HEK293 (cell line): Measurements from ENCODE around the gene CREM.
A peak's percentile ranks its signal among the peaks of the same experiment; 100 is the strongest.

Experiments
- CTCF ChIA-PET: fragments of 350-600 bp; formaldehyde crosslinking; extraction: SDS; loops from one replicate; lab custom pipeline; 2021; ENCODE audit warnings: antibody characterized with exemption; lab: Yijun Ruan, JAX
- POLR2A ChIA-PET: fragments of 300-600 bp; formaldehyde crosslinking; extraction: SDS; loops from one replicate; lab custom pipeline; 2020; ENCODE audit warnings: antibody characterized with exemption, inconsistent platforms; lab: Yijun Ruan, JAX
- H3K27ac ChIP-seq: fragments of 200-500 bp; sonication (Bioruptor generic); 2 replicates; pipeline ENCODE4 v1.5.1; 2014; ENCODE audit warnings: low read depth, low read length, control low read depth, inconsistent platforms; ENCODE audit errors: extremely low read depth
- H3K36me3 ChIP-seq, 2 experiments: fragments of 200-500 bp in 1 of 2; sonication (Bioruptor generic) in 1 of 2; 1 replicate in 1 of 2; 2 replicates in 1 of 2; pipeline ENCODE4 v1.5.1; 2014 to 2017; ENCODE audit warnings: inconsistent platforms in 2 of 2, low read length in 2 of 2; ENCODE audit not compliant: control insufficient read depth in 2 of 2, insufficient read depth in 1 of 2
- H3K4me1 ChIP-seq: fragments of 200-500 bp; sonication (Bioruptor generic); 2 replicates; pipeline ENCODE4 v1.5.1; 2014; ENCODE audit warnings: mild to moderate bottlenecking, low read length, inconsistent platforms; ENCODE audit not compliant: control insufficient read depth, insufficient read depth
- H3K4me3 ChIP-seq: 2 replicates; pipeline ENCODE4 v1.5.1; 2011; ENCODE audit warnings: low read depth, mild to moderate bottlenecking, control low read depth, low read length, moderate library complexity
- H3K9me3 ChIP-seq: fragments of 200-500 bp; sonication (Bioruptor generic); 2 replicates; pipeline ENCODE4 v1.5.1; 2014; ENCODE audit warnings: low read depth, low read length, inconsistent platforms; ENCODE audit not compliant: control insufficient read depth, insufficient read depth
- EGR2 ChIP-seq: fragments of 450-650 bp; formaldehyde crosslinking; IDR thresholded peaks from 2 replicates; pipeline ENCODE4 v1.5.1; 2016; ENCODE audit warnings: low read depth, missing biosample characterization, missing genetic modification characterization
- IKZF3 ChIP-seq: fragments of 450-650 bp; IDR thresholded peaks from 2 replicates; pipeline ENCODE4 v1.5.0; 2018; ENCODE audit warnings: missing biosample characterization, mild to moderate bottlenecking, missing genetic modification characterization, moderate library complexity
- KLF9 ChIP-seq: fragments of 450-650 bp; formaldehyde crosslinking; IDR thresholded peaks from 2 replicates; pipeline ENCODE4 v1.5.1; 2016; ENCODE audit warnings: missing biosample characterization, missing genetic modification characterization, low read depth
- RBAK ChIP-seq: fragments of 450-650 bp; formaldehyde crosslinking; IDR thresholded peaks from 2 replicates; pipeline ENCODE4 v1.5.1; 2016; ENCODE audit warnings: missing biosample characterization, missing genetic modification characterization
- SCRT2 ChIP-seq: fragments of 450-650 bp; formaldehyde crosslinking; IDR thresholded peaks from 2 replicates; pipeline ENCODE4 v1.5.1; 2016; ENCODE audit warnings: missing biosample characterization, missing genetic modification characterization
- TCF7L2 ChIP-seq: IDR thresholded peaks from 2 replicates; pipeline ENCODE4 v1.6.1; 2011; ENCODE audit warnings: low read depth, mild to moderate bottlenecking, inconsistent platforms, low read length, moderate library complexity, borderline replicate concordance
- WT1 ChIP-seq: fragments of 450-650 bp; formaldehyde crosslinking; IDR thresholded peaks from 2 replicates; pipeline ENCODE4 v1.5.1; 2016; ENCODE audit warnings: missing biosample characterization, missing genetic modification characterization
- ZBTB17 ChIP-seq: fragments of 450-650 bp; formaldehyde crosslinking; IDR thresholded peaks from 2 replicates; pipeline ENCODE4 v1.5.1; 2016; ENCODE audit warnings: missing biosample characterization, missing genetic modification characterization
- ZBTB7A ChIP-seq: fragments of 450-650 bp; formaldehyde crosslinking; IDR thresholded peaks from 2 replicates; pipeline ENCODE4 v1.5.1; 2016; ENCODE audit warnings: low read depth, missing biosample characterization, missing genetic modification characterization
- ZFHX2 ChIP-seq: fragments of 450-650 bp; formaldehyde crosslinking; conservative IDR thresholded peaks from 2 replicates; pipeline ENCODE4 v1.5.1; 2016; ENCODE audit warnings: missing biosample characterization, missing genetic modification characterization
- ZNF211 ChIP-seq: fragments of 450-650 bp; formaldehyde crosslinking; IDR thresholded peaks from 2 replicates; pipeline ENCODE4 v1.5.1; 2016; ENCODE audit warnings: low read depth, missing biosample characterization, missing genetic modification characterization
- ZNF23 ChIP-seq: fragments of 450-650 bp; formaldehyde crosslinking; IDR thresholded peaks from 2 replicates; pipeline ENCODE4 v1.5.1; 2016; ENCODE audit warnings: missing biosample characterization, missing genetic modification characterization, borderline replicate concordance
- ZNF37A ChIP-seq: fragments of 450-650 bp; IDR thresholded peaks from 2 replicates; pipeline ENCODE4 v1.5.1; 2018; ENCODE audit warnings: missing biosample characterization, missing genetic modification characterization
- ZNF558 ChIP-seq: fragments of 450-650 bp; formaldehyde crosslinking; IDR thresholded peaks from 2 replicates; pipeline ENCODE4 v1.5.1; 2016; ENCODE audit warnings: missing biosample characterization, missing genetic modification characterization
- ZNF585B ChIP-seq: fragments of 450-650 bp; formaldehyde crosslinking; IDR thresholded peaks from 2 replicates; pipeline ENCODE4 v1.5.1; 2016; ENCODE audit warnings: missing biosample characterization, missing genetic modification characterization
- ZNF670 ChIP-seq: fragments of 450-650 bp; formaldehyde crosslinking; IDR thresholded peaks from 2 replicates; pipeline ENCODE4 v1.5.1; 2016; ENCODE audit warnings: missing biosample characterization, missing genetic modification characterization, low read depth
- ZNF792 ChIP-seq: fragments of 450-650 bp; formaldehyde crosslinking; IDR thresholded peaks from 2 replicates; pipeline ENCODE4 v1.5.1; 2016; ENCODE audit warnings: missing biosample characterization, missing genetic modification characterization
- TF ChIP-seq, protein P1 (sequence below): fragments of 450-650 bp; formaldehyde crosslinking; IDR thresholded peaks from 2 replicates; pipeline ENCODE4 v1.5.1; 2016; ENCODE audit warnings: missing biosample characterization, missing genetic modification characterization, low read depth
- TF ChIP-seq, protein P2 (sequence below): fragments of 450-650 bp; formaldehyde crosslinking; IDR thresholded peaks from 2 replicates; pipeline ENCODE4 v1.5.1; 2016; ENCODE audit warnings: missing biosample characterization, missing genetic modification characterization
- TF ChIP-seq, protein P3 (sequence below): fragments of 450-650 bp; formaldehyde crosslinking; conservative IDR thresholded peaks from 2 replicates; pipeline ENCODE4 v1.5.1; 2016; ENCODE audit warnings: low read depth, missing biosample characterization, missing genetic modification characterization
- TF ChIP-seq, protein P4 (sequence below): fragments of 450-650 bp; formaldehyde crosslinking; IDR thresholded peaks from 2 replicates; pipeline ENCODE4; 2016; ENCODE audit warnings: missing biosample characterization, missing genetic modification characterization

CREM gene

DNA sequence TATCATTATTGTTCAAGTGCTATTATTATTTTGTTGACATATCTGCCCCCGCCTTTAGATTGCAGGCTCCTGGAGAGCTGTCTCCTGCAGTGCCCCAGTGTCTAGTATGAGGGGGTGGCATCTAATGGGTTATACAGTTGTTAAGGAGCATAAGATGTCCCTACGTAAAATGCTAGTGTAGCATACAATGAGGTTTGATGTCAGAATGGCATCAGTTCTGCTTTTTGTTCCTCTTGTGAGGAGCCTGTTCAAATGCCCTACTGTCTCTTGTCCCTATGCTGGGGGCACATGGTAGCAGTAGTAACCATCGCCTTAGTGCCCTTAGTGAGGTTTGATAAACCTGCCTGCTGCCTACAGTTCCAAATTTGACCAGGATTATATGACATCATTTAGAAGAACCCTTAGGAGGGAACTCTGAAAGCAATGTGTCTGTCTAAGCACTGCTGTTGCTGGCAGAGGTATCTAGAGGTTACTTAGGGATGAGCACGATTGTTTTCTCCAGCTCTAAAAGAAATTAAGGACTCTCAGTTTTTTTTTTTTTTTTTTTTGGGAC lies 9.7 kb downstream of the CREM start:
- no peaks in the 10 kb centered on the region for H3K9me3 ChIP-seq
- H3K36me3 ChIP-seq, result no peaks in the 10 kb centered on the region
- CTCF ChIA-PET, result interaction anchor here (1.2 to 1.8 kb wide), 2 partner anchors 10 to 24 kb away, joined by 3 to 4 read pairs; no protein-coding TSS in a partner anchor
- POLR2A ChIA-PET, result interaction anchor here (0.6 kb wide), 2 partner anchors 10 to 234 kb away, joined by 3 to 4 read pairs; partner anchors contain the start of gene CREM
- TF ChIP-seq, protein P1, sequence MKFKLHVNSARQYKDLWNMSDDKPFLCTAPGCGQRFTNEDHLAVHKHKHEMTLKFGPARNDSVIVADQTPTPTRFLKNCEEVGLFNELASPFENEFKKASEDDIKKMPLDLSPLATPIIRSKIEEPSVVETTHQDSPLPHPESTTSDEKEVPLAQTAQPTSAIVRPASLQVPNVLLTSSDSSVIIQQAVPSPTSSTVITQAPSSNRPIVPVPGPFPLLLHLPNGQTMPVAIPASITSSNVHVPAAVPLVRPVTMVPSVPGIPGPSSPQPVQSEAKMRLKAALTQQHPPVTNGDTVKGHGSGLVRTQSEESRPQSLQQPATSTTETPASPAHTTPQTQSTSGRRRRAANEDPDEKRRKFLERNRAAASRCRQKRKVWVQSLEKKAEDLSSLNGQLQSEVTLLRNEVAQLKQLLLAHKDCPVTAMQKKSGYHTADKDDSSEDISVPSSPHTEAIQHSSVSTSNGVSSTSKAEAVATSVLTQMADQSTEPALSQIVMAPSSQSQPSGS (tag by site-specific recombination), result peak; percentile 64; the same call in 1 of the 2 replicates
- TF ChIP-seq ZFHX2 (0 out of 2 replicates have a peak, but pooled peaks have one; percentile 14), EGR2 (tag by site-specific recombination) (peak; percentile 33; the same call in 1 of the 2 replicates)
- TF ChIP-seq, protein P2, sequence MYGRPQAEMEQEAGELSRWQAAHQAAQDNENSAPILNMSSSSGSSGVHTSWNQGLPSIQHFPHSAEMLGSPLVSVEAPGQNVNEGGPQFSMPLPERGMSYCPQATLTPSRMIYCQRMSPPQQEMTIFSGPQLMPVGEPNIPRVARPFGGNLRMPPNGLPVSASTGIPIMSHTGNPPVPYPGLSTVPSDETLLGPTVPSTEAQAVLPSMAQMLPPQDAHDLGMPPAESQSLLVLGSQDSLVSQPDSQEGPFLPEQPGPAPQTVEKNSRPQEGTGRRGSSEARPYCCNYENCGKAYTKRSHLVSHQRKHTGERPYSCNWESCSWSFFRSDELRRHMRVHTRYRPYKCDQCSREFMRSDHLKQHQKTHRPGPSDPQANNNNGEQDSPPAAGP (tag by site-specific recombination), result no peak
- no peak overlapping the region for H3K27ac ChIP-seq
- no peak overlapping the region for H3K4me3 ChIP-seq
- peaks cover 11% of the 10 kb centered on the region for H3K4me1 ChIP-seq

DNA sequence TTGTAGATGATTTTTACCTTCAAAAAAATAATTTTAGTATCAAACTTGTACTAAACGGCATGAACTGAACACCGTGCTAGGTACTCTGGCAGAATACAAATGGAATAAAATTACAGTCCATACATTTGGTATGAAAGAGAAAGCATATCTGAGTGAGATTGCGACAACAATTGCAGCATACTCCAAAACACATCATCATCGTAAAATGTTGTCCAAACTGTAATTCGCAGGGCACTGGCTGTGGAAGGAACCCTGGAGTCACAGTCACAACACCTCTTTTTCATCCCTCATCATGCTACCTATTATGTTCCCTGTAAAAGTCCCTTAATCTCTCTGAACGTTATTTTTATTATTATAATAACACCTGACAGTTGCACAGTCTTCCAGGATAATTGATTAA lies 13.5 kb downstream of the CREM start:
- CTCF ChIA-PET, result no interaction called here
- TF ChIP-seq ZNF558 (tag by site-specific recombination) (no peak), ZNF585B (tag by site-specific recombination) (no peak), IKZF3 (tag by site-specific recombination) (no peak), ZNF23 (tag by site-specific recombination) (no peak), TCF7L2 (no peak), KLF9 (tag by site-specific recombination) (no peak), RBAK (tag by site-specific recombination) (no peak), ZBTB17 (tag by site-specific recombination) (no peak), ZNF792 (tag by site-specific recombination) (no peak), ZBTB7A (tag by site-specific recombination) (no peak), WT1 (no peak), ZNF670 (tag by site-specific recombination) (no peak), ZNF37A (no peak), ZNF211 (tag by site-specific recombination) (no peak), SCRT2 (tag by site-specific recombination) (no peak)
- TF ChIP-seq, protein P2 (tag by site-specific recombination), result no peak
- TF ChIP-seq, protein P3, sequence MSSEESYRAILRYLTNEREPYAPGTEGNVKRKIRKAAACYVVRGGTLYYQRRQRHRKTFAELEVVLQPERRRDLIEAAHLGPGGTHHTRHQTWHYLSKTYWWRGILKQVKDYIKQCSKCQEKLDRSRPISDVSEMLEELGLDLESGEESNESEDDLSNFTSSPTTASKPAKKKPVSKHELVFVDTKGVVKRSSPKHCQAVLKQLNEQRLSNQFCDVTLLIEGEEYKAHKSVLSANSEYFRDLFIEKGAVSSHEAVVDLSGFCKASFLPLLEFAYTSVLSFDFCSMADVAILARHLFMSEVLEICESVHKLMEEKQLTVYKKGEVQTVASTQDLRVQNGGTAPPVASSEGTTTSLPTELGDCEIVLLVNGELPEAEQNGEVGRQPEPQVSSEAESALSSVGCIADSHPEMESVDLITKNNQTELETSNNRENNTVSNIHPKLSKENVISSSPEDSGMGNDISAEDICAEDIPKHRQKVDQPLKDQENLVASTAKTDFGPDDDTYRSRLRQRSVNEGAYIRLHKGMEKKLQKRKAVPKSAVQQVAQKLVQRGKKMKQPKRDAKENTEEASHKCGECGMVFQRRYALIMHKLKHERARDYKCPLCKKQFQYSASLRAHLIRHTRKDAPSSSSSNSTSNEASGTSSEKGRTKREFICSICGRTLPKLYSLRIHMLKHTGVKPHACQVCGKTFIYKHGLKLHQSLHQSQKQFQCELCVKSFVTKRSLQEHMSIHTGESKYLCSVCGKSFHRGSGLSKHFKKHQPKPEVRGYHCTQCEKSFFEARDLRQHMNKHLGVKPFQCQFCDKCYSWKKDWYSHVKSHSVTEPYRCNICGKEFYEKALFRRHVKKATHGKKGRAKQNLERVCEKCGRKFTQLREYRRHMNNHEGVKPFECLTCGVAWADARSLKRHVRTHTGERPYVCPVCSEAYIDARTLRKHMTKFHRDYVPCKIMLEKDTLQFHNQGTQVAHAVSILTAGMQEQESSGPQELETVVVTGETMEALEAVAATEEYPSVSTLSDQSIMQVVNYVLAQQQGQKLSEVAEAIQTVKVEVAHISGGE (tag by site-specific recombination), result no peak
- TF ChIP-seq, protein P4, sequence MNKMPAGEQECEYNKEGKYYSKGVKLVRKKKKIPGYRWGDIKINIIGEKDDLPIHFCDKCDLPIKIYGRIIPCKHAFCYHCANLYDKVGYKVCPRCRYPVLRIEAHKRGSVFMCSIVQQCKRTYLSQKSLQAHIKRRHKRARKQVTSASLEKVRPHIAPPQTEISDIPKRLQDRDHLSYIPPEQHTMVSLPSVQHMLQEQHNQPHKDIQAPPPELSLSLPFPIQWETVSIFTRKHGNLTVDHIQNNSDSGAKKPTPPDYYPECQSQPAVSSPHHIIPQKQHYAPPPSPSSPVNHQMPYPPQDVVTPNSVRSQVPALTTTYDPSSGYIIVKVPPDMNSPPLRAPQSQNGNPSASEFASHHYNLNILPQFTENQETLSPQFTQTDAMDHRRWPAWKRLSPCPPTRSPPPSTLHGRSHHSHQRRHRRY, result no peak
- TF ChIP-seq, all 188 proteins: peak for 0
- POLR2A ChIA-PET, result no interaction called here

More for the DNA sequence above, 13.5 kb downstream of the CREM start:
- no peak overlapping the region for H3K4me3 ChIP-seq
- no peak overlapping the region for H3K27ac ChIP-seq
- no peaks in the 10 kb centered on the region for H3K36me3 ChIP-seq
- no peaks in the 10 kb centered on the region for H3K9me3 ChIP-seq
- H3K4me1 ChIP-seq, result no peaks in the 10 kb centered on the region
